HEK293 (cell line): Measurements from ENCODE around the gene CHN2.

Source experiments
- CTCF ChIA-PET: fragments of 350-600 bp; formaldehyde crosslinking; extraction: SDS; loops from one replicate; lab custom pipeline; 2021; ENCODE audit warnings: antibody characterized with exemption; lab: Yijun Ruan, JAX
- POLR2A ChIA-PET: fragments of 300-600 bp; formaldehyde crosslinking; extraction: SDS; loops from one replicate; lab custom pipeline; 2020; ENCODE audit warnings: antibody characterized with exemption, inconsistent platforms; lab: Yijun Ruan, JAX
- H3K27ac ChIP-seq: fragments of 200-500 bp; sonication (Bioruptor generic); 2 replicates; pipeline ENCODE4 v1.5.1; 2014; ENCODE audit warnings: low read depth, low read length, control low read depth, inconsistent platforms; ENCODE audit errors: extremely low read depth
- H3K36me3 ChIP-seq, 2 experiments: fragments of 200-500 bp in 1 of 2; sonication (Bioruptor generic) in 1 of 2; 1 replicate in 1 of 2; 2 replicates in 1 of 2; pipeline ENCODE4 v1.5.1; 2014 to 2017; ENCODE audit warnings: inconsistent platforms in 2 of 2, low read length in 2 of 2; ENCODE audit not compliant: control insufficient read depth in 2 of 2, insufficient read depth in 1 of 2
- H3K4me1 ChIP-seq: fragments of 200-500 bp; sonication (Bioruptor generic); 2 replicates; pipeline ENCODE4 v1.5.1; 2014; ENCODE audit warnings: mild to moderate bottlenecking, low read length, inconsistent platforms; ENCODE audit not compliant: control insufficient read depth, insufficient read depth
- H3K4me3 ChIP-seq: 2 replicates; pipeline ENCODE4 v1.5.1; 2011; ENCODE audit warnings: low read depth, mild to moderate bottlenecking, control low read depth, low read length, moderate library complexity
- H3K9me3 ChIP-seq: fragments of 200-500 bp; sonication (Bioruptor generic); 2 replicates; pipeline ENCODE4 v1.5.1; 2014; ENCODE audit warnings: low read depth, low read length, inconsistent platforms; ENCODE audit not compliant: control insufficient read depth, insufficient read depth
- BCL11A ChIP-seq: fragments of 450-650 bp; formaldehyde crosslinking; IDR thresholded peaks from 2 replicates; pipeline ENCODE4 v1.5.1; 2016; ENCODE audit warnings: low read depth, missing biosample characterization, missing genetic modification characterization
- BCL6B ChIP-seq: fragments of 450-650 bp; formaldehyde crosslinking; IDR thresholded peaks from 2 replicates; pipeline ENCODE4 v1.5.1; 2017; ENCODE audit warnings: missing biosample characterization, missing genetic modification characterization
- FEZF1 ChIP-seq: fragments of 450-650 bp; formaldehyde crosslinking; IDR thresholded peaks from 2 replicates; pipeline ENCODE4 v1.5.1; 2016; ENCODE audit warnings: missing biosample characterization, missing genetic modification characterization
- HIC1 ChIP-seq: fragments of 450-650 bp; formaldehyde crosslinking; IDR thresholded peaks from 2 replicates; pipeline ENCODE4 v1.5.1; 2016; ENCODE audit warnings: missing biosample characterization, missing genetic modification characterization
- IKZF3 ChIP-seq: fragments of 450-650 bp; IDR thresholded peaks from 2 replicates; pipeline ENCODE4 v1.5.0; 2018; ENCODE audit warnings: missing biosample characterization, mild to moderate bottlenecking, missing genetic modification characterization, moderate library complexity
- KLF10 ChIP-seq: fragments of 450-650 bp; IDR thresholded peaks from 2 replicates; pipeline ENCODE4 v1.5.1; 2018; ENCODE audit warnings: missing biosample characterization, mild to moderate bottlenecking, missing genetic modification characterization
- KLF7 ChIP-seq: fragments of 450-650 bp; formaldehyde crosslinking; IDR thresholded peaks from 2 replicates; pipeline ENCODE4 v1.5.1; 2016; ENCODE audit warnings: missing biosample characterization, missing genetic modification characterization, borderline replicate concordance
- SP7 ChIP-seq: fragments of 450-650 bp; formaldehyde crosslinking; IDR thresholded peaks from 2 replicates; pipeline ENCODE4 v1.5.1; 2016; ENCODE audit warnings: missing biosample characterization, missing genetic modification characterization
- ZFP37 ChIP-seq: fragments of 450-650 bp; formaldehyde crosslinking; IDR thresholded peaks from 2 replicates; pipeline ENCODE4 v1.5.1; 2016; ENCODE audit warnings: missing biosample characterization, missing genetic modification characterization
- ZNF157 ChIP-seq: fragments of 450-650 bp; formaldehyde crosslinking; IDR thresholded peaks from 2 replicates; pipeline ENCODE4 v1.5.1; 2016; ENCODE audit warnings: missing biosample characterization, missing genetic modification characterization
- ZNF362 ChIP-seq: fragments of 450-650 bp; formaldehyde crosslinking; IDR thresholded peaks from 2 replicates; pipeline ENCODE4 v1.5.1; 2016; ENCODE audit warnings: missing biosample characterization, missing genetic modification characterization
- ZNF366 ChIP-seq: fragments of 450-650 bp; formaldehyde crosslinking; conservative IDR thresholded peaks from 2 replicates; pipeline ENCODE4 v1.5.1; 2016; ENCODE audit warnings: missing biosample characterization, missing genetic modification characterization
- ZNF394 ChIP-seq: fragments of 450-650 bp; formaldehyde crosslinking; IDR thresholded peaks from 2 replicates; pipeline ENCODE4 v1.5.1; 2016; ENCODE audit warnings: missing biosample characterization, missing genetic modification characterization, mild to moderate bottlenecking, moderate library complexity, borderline replicate concordance
- ZNF426 ChIP-seq: fragments of 450-650 bp; formaldehyde crosslinking; IDR thresholded peaks from 2 replicates; pipeline ENCODE4 v1.5.1; 2017; ENCODE audit warnings: missing biosample characterization, missing genetic modification characterization, mild to moderate bottlenecking, inconsistent platforms, moderate library complexity
- ZNF510 ChIP-seq: fragments of 450-650 bp; formaldehyde crosslinking; IDR thresholded peaks from 2 replicates; pipeline ENCODE4 v1.5.1; 2018; ENCODE audit warnings: mild to moderate bottlenecking, missing genetic modification characterization, missing biosample characterization; ENCODE audit not compliant: insufficient replicate concordance
- ZNF561 ChIP-seq: fragments of 450-650 bp; IDR thresholded peaks from 2 replicates; pipeline ENCODE4 v1.5.1; 2018; ENCODE audit warnings: missing biosample characterization, missing genetic modification characterization, borderline replicate concordance
- ZNF623 ChIP-seq: fragments of 450-650 bp; formaldehyde crosslinking; IDR thresholded peaks from 2 replicates; pipeline ENCODE4 v1.5.1; 2016; ENCODE audit warnings: missing biosample characterization, missing genetic modification characterization
- ZNF624 ChIP-seq: fragments of 450-650 bp; formaldehyde crosslinking; IDR thresholded peaks from 2 replicates; pipeline ENCODE4 v1.5.1; 2017; ENCODE audit warnings: missing biosample characterization, missing genetic modification characterization
- ZNF658 ChIP-seq: fragments of 450-650 bp; formaldehyde crosslinking; IDR thresholded peaks from 2 replicates; pipeline ENCODE4; 2016; ENCODE audit warnings: missing biosample characterization, missing genetic modification characterization
- ZNF660 ChIP-seq: fragments of 450-650 bp; IDR thresholded peaks from 2 replicates; pipeline ENCODE4 v1.5.1; 2018; ENCODE audit warnings: missing biosample characterization, mild to moderate bottlenecking, missing genetic modification characterization
- ZNF830 ChIP-seq: fragments of 450-650 bp; IDR thresholded peaks from 2 replicates; pipeline ENCODE4 v1.5.0; 2018; ENCODE audit warnings: missing biosample characterization, missing genetic modification characterization, low read depth, mild to moderate bottlenecking, moderate library complexity
- TF ChIP-seq, protein P1 (sequence below): fragments of 450-650 bp; formaldehyde crosslinking; IDR thresholded peaks from 2 replicates; pipeline ENCODE4 v1.5.1; 2016; ENCODE audit warnings: missing biosample characterization, missing genetic modification characterization
- TF ChIP-seq, protein P2 (sequence below): fragments of 450-650 bp; formaldehyde crosslinking; IDR thresholded peaks from 2 replicates; pipeline ENCODE4 v1.5.1; 2017; ENCODE audit warnings: missing biosample characterization, missing genetic modification characterization

Gene CHN2

DNA sequence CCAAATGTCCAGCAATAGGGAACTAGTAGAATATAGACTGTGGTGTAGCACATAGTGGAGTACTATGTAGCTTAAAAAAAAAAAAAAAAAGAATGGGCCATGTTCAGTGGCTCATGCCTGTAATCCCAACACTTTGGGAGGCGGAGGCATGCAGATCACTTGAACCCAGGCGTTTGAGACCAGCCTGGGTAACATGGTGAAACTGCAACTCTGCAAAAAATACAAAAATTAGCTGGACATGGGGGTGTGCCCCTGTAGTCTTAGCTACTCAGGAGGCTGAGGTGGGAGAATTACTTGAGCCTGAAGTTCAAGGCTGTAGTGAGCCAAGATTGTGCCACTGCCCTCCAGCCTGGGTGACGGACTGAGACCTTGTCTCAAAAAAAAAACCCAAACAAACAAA is 64.4 kb downstream of the CHN2 start:
- no peak overlapping the region for H3K4me3 ChIP-seq
- H3K27ac ChIP-seq: no peak overlapping the region
- no peaks in the 10 kb centered on the region for H3K9me3 ChIP-seq
- H3K4me1 ChIP-seq: peaks cover 21% of the 10 kb centered on the region; the same call in 1 of the 2 replicates
- TF ChIP-seq ZNF157 (tag by site-specific recombination) (no peak), ZNF366 (no peak), ZNF510 (tag by site-specific recombination) (no peak), BCL6B (tag by site-specific recombination) (no peak), IKZF3 (no peak), HIC1 (tag by site-specific recombination) (no peak), ZNF362 (tag by site-specific recombination) (no peak), ZNF624 (tag by site-specific recombination) (no peak), BCL11A (no peak), ZNF561 (tag by site-specific recombination) (no peak), FEZF1 (tag by site-specific recombination) (no peak), KLF10 (tag by site-specific recombination) (no peak), KLF7 (tag by site-specific recombination) (no peak), ZNF660 (tag by site-specific recombination) (no peak)
- TF ChIP-seq, protein P1, sequence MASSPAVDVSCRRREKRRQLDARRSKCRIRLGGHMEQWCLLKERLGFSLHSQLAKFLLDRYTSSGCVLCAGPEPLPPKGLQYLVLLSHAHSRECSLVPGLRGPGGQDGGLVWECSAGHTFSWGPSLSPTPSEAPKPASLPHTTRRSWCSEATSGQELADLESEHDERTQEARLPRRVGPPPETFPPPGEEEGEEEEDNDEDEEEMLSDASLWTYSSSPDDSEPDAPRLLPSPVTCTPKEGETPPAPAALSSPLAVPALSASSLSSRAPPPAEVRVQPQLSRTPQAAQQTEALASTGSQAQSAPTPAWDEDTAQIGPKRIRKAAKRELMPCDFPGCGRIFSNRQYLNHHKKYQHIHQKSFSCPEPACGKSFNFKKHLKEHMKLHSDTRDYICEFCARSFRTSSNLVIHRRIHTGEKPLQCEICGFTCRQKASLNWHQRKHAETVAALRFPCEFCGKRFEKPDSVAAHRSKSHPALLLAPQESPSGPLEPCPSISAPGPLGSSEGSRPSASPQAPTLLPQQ (tag by site-specific recombination): no peak
- H3K36me3 ChIP-seq: no peaks in the 10 kb centered on the region
- POLR2A ChIA-PET: no interaction called here
- CTCF ChIA-PET: interaction anchor here (0.7 kb wide), 1 partner anchor 150 kb away, joined by 3 read pairs; no protein-coding TSS in a partner anchor

DNA sequence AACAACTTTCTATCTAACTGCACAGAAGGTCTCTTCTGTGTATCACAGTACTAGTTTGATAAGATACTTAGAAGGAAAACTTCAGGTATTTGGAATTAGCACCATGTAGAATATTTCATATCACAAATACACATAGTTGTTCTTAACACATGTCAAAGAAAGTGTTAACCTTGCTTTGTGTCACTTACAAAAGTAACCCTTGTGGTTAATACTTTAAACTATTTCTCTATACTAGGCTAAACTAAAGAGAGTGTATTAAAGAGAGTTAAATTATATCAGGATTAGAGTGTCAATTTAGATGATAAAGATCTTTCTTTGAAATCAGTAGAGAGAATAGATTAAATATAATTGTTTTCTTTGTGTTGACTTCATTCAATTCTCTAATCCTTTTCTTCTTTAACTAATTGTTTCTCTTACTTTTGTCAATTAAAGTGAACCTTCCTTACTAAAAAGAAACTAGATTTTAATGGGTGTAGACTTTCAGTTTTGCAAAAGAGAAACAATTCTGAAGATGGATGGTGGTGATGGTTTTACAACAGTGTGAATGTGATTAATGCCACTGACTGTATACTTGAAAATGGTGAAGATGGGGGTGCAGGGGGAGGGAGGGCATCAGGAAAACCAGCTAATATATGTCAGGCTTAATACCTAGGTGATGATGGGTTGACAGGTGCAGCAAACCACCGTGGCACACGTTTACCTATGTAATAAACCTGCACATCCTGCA is 67.8 kb downstream of the CHN2 start:
- Histone ChIP-seq H3K27ac (no peak overlapping the region), H3K4me1 (no peaks in the 10 kb centered on the region), H3K4me3 (no peak overlapping the region)
- POLR2A ChIA-PET: no interaction called here
- CTCF ChIA-PET: no interaction called here
- no peak for TF ChIP-seq ZNF394 (tag by site-specific recombination)
- TF ChIP-seq SP7 (tag by site-specific recombination): no peak
- TF ChIP-seq, protein P2, sequence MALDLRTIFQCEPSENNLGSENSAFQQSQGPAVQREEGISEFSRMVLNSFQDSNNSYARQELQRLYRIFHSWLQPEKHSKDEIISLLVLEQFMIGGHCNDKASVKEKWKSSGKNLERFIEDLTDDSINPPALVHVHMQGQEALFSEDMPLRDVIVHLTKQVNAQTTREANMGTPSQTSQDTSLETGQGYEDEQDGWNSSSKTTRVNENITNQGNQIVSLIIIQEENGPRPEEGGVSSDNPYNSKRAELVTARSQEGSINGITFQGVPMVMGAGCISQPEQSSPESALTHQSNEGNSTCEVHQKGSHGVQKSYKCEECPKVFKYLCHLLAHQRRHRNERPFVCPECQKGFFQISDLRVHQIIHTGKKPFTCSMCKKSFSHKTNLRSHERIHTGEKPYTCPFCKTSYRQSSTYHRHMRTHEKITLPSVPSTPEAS (tag by site-specific recombination): no peak
- TF ChIP-seq ZNF658 (tag by site-specific recombination): no peak
- no peak for TF ChIP-seq ZNF830 (tag by site-specific recombination)
- TF ChIP-seq ZNF623: no peak
- TF ChIP-seq ZNF426: no peak
- no peak for TF ChIP-seq ZNF366
- no peak for TF ChIP-seq ZFP37 (tag by site-specific recombination)
- TF ChIP-seq HIC1 (tag by site-specific recombination): no peak
- TF ChIP-seq, all 188 proteins: peak for 0
- Histone ChIP-seq H3K9me3 (no peaks in the 10 kb centered on the region), H3K36me3 (no peaks in the 10 kb centered on the region)
